ENCODE measurements around the gene TEP1.

The TEP1 gene

DNA sequence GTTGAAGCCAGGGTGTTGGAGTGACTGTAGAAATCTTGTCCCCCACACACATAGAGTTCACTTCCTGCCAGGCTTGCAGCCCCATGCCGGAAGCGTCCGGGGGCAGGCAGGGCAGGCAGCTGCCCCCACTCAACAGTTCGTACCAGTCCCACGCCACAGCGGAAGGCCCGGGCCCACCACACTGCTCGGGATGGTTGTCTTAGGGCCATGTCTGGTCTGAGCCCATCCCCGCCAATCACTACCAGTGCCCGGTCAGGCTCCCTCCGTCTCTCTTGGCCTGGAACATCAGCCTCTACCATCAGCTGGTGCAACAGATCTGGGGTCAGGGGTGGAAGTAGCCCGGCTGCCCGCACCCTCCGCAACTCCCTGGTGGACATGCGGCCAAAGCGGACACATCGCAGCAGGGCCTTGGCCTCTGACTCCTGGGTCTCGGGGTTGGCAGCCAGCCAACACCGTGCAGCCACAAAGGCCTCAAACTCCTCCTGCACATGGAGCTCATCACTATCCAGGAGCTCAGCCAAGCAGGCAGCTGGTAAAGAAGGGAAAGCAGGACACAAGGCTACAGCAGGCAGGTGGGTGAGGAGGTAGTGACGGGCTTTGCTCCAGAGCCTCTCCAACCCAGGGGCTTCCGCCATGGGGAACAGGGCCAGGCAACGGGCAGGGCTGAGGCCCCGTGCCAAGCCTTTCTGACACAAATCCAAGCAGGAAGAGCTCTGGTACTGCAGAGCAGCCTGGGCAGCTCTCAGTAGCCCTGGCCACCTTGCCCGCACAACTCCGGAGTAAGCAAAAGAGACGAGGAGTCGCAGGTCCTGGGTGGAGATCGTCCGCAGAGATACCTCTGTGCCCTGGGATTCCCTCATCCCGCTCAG is 16.7 kb upstream of the TEP1 start:
- no peak for DNase-seq

GRCh38 chr14:20428802-20429201 is 15.5 kb upstream of the TEP1 start:
- no peak for DNase-seq

- no peak for DNase-seq
These were observed 14.7 kb upstream of the TEP1 start for GRCh38 chr14:20428010-20428365.

DNA sequence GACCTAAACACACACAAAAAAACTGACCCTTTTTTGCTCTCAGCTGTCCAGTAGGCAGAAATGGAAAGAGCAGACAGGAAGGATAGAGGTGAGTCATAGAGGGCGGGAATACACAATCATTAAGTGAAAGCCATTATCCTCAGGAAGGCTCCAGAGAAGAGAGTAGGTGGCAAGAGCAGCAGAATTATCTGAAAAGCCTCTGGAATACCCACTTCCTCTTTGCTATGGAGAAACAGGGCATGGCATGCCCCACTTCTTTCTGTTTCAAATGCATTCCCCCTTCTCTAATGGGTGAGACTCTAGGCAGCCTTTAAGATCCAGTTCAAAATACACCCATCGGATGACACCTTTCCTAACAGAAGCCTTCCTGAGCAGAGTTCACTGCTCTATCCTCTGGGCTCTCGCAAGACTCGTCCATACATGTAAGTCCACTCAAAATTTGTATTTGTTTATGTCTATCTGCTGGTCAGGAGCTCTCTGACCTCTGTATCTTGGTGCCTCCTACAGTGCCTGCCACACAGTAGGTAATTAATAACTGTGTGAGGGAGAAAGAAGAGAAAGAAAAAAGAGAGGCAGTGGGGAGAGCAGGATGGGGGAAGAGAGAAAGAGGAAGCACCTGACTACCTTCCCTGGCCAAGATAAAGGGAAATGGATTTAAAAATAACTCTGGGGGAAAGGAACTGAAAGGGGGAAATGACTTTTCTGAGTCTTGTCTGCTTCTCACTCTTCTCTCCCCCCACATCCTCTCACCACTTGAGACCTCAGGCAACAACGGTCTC is 14.1 kb upstream of the TEP1 start:
- no peak for DNase-seq

GRCh38 chr14:20424851-20425250 is 11.6 kb upstream of the TEP1 start:
- no peak for DNase-seq

GRCh38 chr14:20422886-20423285 is 9.6 kb upstream of the TEP1 start:
- no peak for DNase-seq

GRCh38 chr14:20421267-20421666 is 8.0 kb upstream of the TEP1 start:
- no peak for DNase-seq

DNA sequence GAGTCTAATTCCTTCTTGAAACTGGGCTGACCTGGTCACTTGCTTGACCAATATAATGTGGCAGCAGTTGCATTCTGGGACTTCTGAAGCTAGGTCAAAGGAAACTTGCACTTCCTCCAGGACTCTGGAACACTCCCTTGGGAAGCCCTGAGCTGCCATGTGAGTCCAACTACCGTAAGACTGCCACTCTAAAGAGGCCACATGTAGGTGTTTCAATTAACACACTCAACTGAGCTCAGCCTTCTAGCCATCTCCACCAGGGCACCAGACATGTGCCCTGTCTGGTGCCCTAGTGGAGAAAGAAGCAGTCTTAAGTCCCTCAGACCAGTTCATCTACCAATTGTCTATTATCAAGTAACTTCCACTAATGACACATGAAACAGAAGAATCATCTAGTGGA is 6.1 kb upstream of the TEP1 start:
- DNase-seq: no peak

DNA sequence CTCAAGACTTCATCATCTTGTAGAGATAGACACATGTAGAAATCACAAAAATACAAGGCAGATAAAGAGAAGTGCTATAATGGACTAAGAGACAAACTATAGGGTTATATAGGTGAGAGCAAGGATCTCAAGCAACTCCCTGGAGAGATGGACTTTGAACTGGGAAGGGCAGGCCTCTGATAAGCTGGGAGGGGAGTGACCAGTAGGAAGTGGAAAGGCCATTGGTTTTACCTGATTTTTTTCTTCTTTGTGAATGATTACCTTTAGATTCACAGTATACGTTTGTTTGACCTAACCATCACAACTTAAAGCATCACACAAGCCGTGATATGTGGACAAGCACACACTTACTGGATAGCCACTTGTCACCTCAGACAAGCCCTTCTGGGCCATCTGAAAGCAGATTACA is 5.2 kb upstream of the TEP1 start:
- no peak for DNase-seq

GRCh38 chr14:20417250-20418186 is 4.2 kb upstream of the TEP1 start:
- no peak for DNase-seq

DNA sequence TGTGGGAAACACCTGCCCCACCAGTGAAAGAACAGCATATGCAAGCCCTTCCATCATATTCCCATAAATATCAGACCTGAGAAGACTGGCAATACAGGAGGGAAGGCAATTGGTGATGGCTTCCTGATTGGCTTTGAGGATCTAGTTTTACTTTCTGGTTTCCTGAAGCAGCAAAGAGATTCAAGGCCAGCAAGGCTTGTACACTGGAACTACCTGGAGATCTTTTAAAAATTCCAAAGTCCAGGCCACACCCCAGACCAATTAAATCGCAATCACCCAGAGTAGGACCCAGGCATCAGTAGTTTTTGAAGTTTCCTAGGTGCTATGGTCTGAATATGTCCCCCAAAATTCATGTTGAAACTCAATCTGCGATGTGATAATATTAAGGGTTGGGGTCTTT is 2.9 kb upstream of the TEP1 start:
- no peak for DNase-seq

GRCh38 chr14:20415782-20416206 is 2.5 kb upstream of the TEP1 start:
- no peak for DNase-seq

DNA sequence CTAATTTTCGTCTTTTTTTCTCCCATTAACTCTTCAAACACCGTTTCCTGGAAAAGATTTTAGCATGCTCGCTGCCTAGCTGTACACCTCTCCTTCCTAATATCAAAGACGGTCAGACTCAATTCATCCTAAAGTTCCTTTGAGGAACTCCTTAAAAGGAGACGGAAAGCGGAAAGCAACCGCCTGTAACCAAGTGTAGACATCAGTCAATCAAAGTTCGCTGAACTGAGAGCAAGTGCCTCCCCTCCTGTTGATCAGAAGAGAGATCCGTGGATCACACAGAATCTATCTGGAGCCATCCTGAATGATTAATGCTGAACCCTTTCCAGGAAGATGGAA is 412 bp upstream of the TEP1 start:
- no peak for DNase-seq

GRCh38 chr14:20412411-20412810 is 890 bp downstream of the TEP1 start:
- no peak for DNase-seq

GRCh38 chr14:20409226-20409625 is 4.1 kb downstream of the TEP1 start:
- DNase-seq: no peak

GRCh38 chr14:20403521-20403920 is 9.8 kb downstream of the TEP1 start:
- no peak for DNase-seq

GRCh38 chr14:20400965-20401593 is 12.2 kb downstream of the TEP1 start:
- DNase-seq: no peak

- no peak for DNase-seq
These were observed 12.7 kb downstream of the TEP1 start for GRCh38 chr14:20400589-20400964.

- DNase-seq: no peak
These were observed 15.8 kb downstream of the TEP1 start for GRCh38 chr14:20397511-20397910.

- no peak for DNase-seq
These were observed 21.8 kb downstream of the TEP1 start for GRCh38 chr14:20391505-20391904.

DNA sequence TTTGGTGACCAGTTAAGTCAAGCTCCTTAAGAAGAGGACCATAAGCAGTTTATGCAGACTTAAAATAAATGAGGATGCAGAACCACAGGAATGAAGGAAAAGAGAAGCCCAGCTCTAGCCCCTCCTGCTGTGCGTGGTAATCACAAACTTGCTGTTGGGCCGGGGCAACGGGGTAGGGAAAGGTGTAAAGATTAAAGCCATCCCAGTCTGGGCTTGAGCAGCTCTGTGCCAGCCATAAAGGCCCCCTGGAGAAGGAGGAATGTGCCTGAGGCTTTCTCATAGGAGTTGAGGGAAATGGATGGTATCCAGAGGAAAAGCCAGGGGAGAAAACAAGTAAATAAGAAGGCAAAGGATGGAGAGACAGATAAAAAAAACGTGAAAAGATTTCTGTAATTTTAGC is 25.1 kb downstream of the TEP1 start:
- DNase-seq: no peak

GRCh38 chr14:20387576-20387975 is 25.7 kb downstream of the TEP1 start:
- no peak for DNase-seq

Measured in cortex of kidney (tissue), 1 donor.